ENCODE data around the gene ELSPBP1. TPM values are rescaled to one million over a fixed set of nuclear protein-coding genes. Genes with fewer than 3 reads are reported as not detected.

Gene ELSPBP1
- total and polyA plus RNA-seq, 2 donors (not counting 1 experiment from before 2014, with no cell fraction given), result not detected

DNA sequence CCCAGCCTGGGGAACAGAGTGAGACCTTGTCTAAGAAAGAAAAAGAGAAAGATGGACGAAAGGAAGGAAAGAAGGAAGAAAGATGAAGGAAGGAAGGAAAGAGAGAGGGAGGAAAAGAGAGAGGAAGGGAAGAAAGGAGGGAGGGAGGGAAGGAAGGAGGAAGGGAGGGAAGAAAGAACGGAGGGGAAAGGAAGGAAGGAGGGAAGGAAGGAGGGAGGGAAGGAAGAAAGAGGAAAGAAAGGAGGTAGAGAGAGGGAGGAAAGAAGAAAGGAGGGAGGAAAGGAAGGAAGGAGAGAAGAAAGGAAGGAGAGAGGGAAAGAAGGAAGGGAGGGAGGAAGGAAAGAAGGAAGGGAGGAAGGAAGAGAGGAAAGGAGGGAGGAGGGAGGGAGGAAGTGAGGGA lies 28.6 kb downstream of the ELSPBP1 start:
- no peak for DNase-seq
- 68% methylated on average over 2 of the region's 2 CpGs for WGBS (ENCODE audit: insufficient coverage)
- Histone ChIP-seq H3K9ac (ENCODE audit: low read length) (no peak overlapping the region), H3K27ac (ENCODE audit: low read length in 2 of 2) (no peak overlapping the region), H3K27me3 (replicated peaks in 1 of 4; ENCODE audit: control extremely low read depth in 1 of 4, control insufficient read depth in 3 of 4, insufficient read depth in 4 of 4, low read length in 3 of 4) (peaks cover 0 to 8% (median 0%) of the 10 kb centered on the region in 4 experiments), H3K36me3 (replicated peaks in 1 of 2; ENCODE audit: control extremely low read depth in 1 of 2, control insufficient read depth in 1 of 2, extremely low read depth in 1 of 2, insufficient read depth in 2 of 2, low read length in 1 of 2) (no peaks in the 10 kb centered on the region), H3K4me1 (ENCODE audit: control insufficient read depth in 2 of 2, insufficient read depth in 2 of 2, low read length in 2 of 2) (no peaks in the 10 kb centered on the region), H4K20me1 (ENCODE audit: control insufficient read depth, insufficient read depth, low read length, poor library complexity, severe bottlenecking) (no peaks in the 10 kb centered on the region), H3K4me2 (replicated peaks; ENCODE audit: low read depth, low read length, poor library complexity, severe bottlenecking) (no peak overlapping the region), H2AFZ (ENCODE audit: insufficient read depth, low read depth, low read length, poor library complexity, severe bottlenecking) (no peak overlapping the region), H3K4me3 (ENCODE audit: control extremely low read depth in 1 of 5, extremely low read depth in 1 of 5, insufficient read depth in 1 of 5, low read depth in 2 of 5, low read length in 4 of 5) (no peak overlapping the region), H3K9me3 (ENCODE audit: control extremely low read depth in 1 of 3, control insufficient read depth in 2 of 3, insufficient read depth in 1 of 3, low read length in 2 of 3) (peaks cover 0 to 3% (median 0%) of the 10 kb centered on the region in 3 donors), H3K79me2 (ENCODE audit: control insufficient read depth, insufficient read depth, low read length) (no peaks in the 10 kb centered on the region)
- Mint-ChIP-seq H3K27ac (no peak overlapping the region), H3K4me1 (no peaks in the 10 kb centered on the region), H3K4me3 (no peak overlapping the region), H3K27me3 (peaks cover 23% of the 10 kb centered on the region), H3K9me3 (ENCODE audit: insufficient read depth) (no peaks in the 10 kb centered on the region)
- CTCF ChIA-PET, result no interaction called here
- no peak for ATAC-seq (ENCODE audit: low read depth)
- TF ChIP-seq, protein P1, sequence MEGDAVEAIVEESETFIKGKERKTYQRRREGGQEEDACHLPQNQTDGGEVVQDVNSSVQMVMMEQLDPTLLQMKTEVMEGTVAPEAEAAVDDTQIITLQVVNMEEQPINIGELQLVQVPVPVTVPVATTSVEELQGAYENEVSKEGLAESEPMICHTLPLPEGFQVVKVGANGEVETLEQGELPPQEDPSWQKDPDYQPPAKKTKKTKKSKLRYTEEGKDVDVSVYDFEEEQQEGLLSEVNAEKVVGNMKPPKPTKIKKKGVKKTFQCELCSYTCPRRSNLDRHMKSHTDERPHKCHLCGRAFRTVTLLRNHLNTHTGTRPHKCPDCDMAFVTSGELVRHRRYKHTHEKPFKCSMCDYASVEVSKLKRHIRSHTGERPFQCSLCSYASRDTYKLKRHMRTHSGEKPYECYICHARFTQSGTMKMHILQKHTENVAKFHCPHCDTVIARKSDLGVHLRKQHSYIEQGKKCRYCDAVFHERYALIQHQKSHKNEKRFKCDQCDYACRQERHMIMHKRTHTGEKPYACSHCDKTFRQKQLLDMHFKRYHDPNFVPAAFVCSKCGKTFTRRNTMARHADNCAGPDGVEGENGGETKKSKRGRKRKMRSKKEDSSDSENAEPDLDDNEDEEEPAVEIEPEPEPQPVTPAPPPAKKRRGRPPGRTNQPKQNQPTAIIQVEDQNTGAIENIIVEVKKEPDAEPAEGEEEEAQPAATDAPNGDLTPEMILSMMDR (IDR thresholded peaks at IDR 0.05), result no peak
- TF ChIP-seq EZH2 (IDR thresholded peaks at IDR 0.05; ENCODE audit: borderline replicate concordance, insufficient read depth, low read depth, low read length, poor library complexity, severe bottlenecking), result no peak
- intact Hi-C loops (cut with micrococcal nuclease), result no loop called here
- POLR2A ChIA-PET, result no interaction called here

DNA sequence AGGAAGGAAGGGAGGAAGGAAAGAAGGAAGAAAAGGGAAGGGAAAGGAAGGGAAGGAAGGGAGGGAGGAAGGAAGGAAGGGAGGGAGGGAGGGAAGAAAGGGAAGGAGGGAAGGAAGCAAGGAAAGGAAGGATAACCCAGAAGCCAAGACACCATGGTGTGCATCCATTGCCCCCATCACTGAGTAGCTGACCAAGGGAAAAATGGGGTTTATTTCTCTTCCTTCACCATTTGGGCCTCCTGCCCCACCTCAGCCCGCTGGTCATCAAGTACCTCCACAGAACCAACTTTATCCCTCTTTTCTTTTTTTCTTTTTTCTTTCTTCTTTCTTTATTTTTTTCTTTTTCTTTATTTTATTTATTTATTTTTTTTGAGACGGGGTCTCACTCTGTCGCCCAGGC lies 29.1 kb downstream of the ELSPBP1 start:
- H3K4me3 Mint-ChIP-seq, result no peak overlapping the region
- H3K4me1 ChIP-seq (ENCODE audit: control insufficient read depth in 2 of 2, insufficient read depth in 2 of 2, low read length in 2 of 2), result no peaks in the 10 kb centered on the region

More for the DNA sequence above, 29.1 kb downstream of the ELSPBP1 start:
- Histone ChIP-seq H3K4me3 (ENCODE audit: control extremely low read depth in 1 of 5, extremely low read depth in 1 of 5, insufficient read depth in 1 of 5, low read depth in 2 of 5, low read length in 4 of 5) (no peak overlapping the region), H3K27ac (ENCODE audit: low read length in 2 of 2) (no peak overlapping the region), H3K27me3 (replicated peaks in 1 of 4; ENCODE audit: control extremely low read depth in 1 of 4, control insufficient read depth in 3 of 4, insufficient read depth in 4 of 4, low read length in 3 of 4) (peaks cover 0 to 8% (median 0%) of the 10 kb centered on the region in 4 experiments), H2AFZ (ENCODE audit: insufficient read depth, low read depth, low read length, poor library complexity, severe bottlenecking) (no peak overlapping the region), H3K79me2 (ENCODE audit: control insufficient read depth, insufficient read depth, low read length) (no peaks in the 10 kb centered on the region), H4K20me1 (ENCODE audit: control insufficient read depth, insufficient read depth, low read length, poor library complexity, severe bottlenecking) (no peaks in the 10 kb centered on the region), H3K36me3 (replicated peaks in 1 of 2; ENCODE audit: control extremely low read depth in 1 of 2, control insufficient read depth in 1 of 2, extremely low read depth in 1 of 2, insufficient read depth in 2 of 2, low read length in 1 of 2) (no peaks in the 10 kb centered on the region), H3K9me3 (ENCODE audit: control extremely low read depth in 1 of 3, control insufficient read depth in 2 of 3, insufficient read depth in 1 of 3, low read length in 2 of 3) (peaks cover 0 to 3% (median 0%) of the 10 kb centered on the region in 3 donors), H3K9ac (ENCODE audit: low read length) (no peak overlapping the region), H3K4me2 (replicated peaks; ENCODE audit: low read depth, low read length, poor library complexity, severe bottlenecking) (no peak overlapping the region)
- H3K9me3 Mint-ChIP-seq (ENCODE audit: insufficient read depth), result no peaks in the 10 kb centered on the region
- H3K27me3 Mint-ChIP-seq, result peaks cover 25% of the 10 kb centered on the region
- DNase-seq (no peak), ATAC-seq (ENCODE audit: low read depth) (no peak)
- CTCF ChIA-PET, result no interaction called here
- intact Hi-C loops (cut with micrococcal nuclease), result no loop called here
- no CpG with 5 or more reads among the region's 3 CpGs for WGBS (ENCODE audit: insufficient coverage)
- H3K4me1 Mint-ChIP-seq, result no peaks in the 10 kb centered on the region
- H3K27ac Mint-ChIP-seq, result no peak overlapping the region
- POLR2A ChIA-PET, result no interaction called here
- TF ChIP-seq, protein P1 (IDR thresholded peaks at IDR 0.05), result no peak
- TF ChIP-seq EZH2 (IDR thresholded peaks at IDR 0.05; ENCODE audit: borderline replicate concordance, insufficient read depth, low read depth, low read length, poor library complexity, severe bottlenecking), result no peak

Measured in B cell (primary cell).